ENCODE data around the gene PIK3CB.
"Not testable (repeated sequence)": the region's sequence is repeated elsewhere in the genome, so short reads cannot be mapped to it uniquely, and the experiment has no call there.

PIK3CB gene

DNA sequence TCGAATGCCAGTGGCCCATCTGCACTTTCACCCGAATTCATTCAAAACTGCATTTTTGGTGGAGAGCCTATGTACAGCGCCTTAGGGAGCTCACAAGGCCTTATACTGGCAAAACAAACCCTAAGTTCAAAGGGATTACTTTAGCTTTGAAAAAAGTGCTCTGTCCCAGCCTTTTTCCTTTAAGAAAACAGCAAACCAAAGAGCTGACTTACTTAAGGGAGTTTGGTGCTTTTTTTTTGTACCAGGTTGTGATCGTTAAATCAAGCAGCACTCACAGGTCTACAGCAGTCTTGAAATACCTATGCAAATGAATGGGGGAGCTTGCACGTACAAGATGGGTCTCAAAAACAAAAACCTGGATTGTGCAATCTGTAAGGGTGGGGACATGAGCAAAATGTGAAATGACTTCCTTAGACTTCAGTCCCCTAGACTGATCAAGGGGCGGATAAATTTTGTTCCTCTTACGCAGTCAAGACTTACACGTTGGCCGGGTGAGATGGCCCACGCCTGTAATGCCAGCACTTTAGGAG lies 11.6 kb upstream of the PIK3CB start:
- DNase-seq: no peak

DNA sequence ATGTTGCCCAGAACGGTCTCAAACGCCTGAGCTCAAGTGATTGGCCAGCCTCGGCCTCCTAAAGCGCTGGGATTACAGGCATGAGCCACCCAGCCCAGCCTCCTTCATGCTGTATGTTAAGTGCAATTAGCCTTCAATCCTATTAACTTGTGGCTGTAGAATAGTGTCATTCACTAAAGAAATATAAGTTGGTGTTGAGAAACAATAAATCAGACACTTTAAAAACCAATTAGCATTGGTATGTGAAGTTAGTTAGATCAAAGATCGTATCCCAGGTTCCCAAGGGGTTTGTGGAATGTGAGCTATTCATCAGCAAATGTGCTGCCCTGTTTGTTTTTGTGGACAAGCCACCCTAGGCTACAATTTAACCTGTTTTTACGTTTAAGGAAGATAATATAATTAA lies 11.0 kb upstream of the PIK3CB start:
- DNase-seq: no peak

DNA sequence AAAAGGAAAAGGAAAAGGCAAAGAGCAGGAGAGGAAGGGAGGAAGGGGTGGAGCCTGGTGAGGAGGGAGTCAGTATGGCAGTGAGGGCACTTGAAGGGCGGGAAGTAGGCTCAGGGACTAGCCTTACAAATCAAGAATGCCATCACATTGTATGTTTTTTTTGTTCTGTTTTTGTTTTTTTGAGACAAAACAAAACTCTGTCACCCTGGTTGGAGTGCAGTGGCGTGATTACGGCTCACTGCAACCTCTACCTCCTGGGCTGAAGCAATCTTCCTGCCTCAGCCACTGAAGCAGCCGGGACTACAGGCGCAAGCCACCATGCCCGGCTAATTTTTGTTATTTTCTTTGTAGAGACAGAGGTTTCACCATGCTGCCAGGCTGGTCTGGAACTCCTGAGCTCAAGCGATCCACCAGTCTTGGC lies 10.5 kb upstream of the PIK3CB start:
- no peak for DNase-seq

DNA sequence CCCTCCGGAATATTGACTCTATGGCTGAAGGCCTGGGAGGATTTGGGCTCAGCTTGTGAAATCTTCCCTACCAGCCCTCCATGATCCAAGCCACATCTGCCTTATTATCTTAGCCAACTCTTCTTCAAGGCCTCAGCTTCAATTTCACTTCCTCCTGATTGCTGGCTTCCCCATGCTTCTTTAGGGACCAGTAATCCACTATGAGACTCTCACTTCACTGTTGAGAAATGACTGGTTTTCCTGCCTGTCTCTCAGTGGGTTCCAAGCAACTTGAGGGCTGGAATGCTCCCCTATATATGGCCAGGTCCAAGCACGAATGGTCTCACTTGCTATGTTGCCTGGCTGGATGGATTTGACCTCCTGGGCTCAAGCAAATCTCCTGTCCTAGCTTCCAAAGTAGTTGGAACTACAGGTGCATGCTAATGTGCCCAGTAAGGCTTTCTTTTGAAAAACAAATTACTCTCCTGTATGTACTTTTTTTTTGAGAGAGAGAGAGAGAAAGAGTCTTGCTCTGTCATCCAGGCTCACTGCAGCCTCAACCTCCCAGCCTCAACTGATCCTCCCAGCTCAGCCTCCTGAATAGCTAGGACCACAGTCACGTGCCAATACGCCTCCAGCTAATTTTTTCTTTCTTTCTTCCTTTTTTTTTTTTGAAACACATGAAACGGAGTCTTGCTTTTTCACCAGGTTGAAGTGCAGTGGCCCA lies 7.9 kb upstream of the PIK3CB start:
- DNase-seq: no peak

DNA sequence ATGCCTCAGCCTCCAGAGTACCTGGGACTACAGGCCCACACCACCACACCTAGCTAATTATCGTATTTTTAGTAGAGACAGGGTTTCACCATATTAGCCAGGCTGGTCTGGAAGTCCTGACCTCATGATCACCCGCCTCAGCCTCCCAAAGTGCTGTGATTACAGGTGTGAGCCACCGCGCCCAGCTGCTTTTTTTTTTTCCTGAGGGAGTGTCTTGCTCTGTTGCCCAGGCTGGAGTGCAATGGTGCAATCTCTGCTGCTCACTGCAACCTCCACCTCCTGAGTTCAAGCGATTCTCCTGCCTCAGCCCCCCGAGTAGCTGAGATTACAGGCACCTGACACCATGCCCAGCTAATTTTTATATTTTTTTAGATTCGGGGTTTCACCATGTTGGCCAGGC lies 3.7 kb upstream of the PIK3CB start:
- not testable (repeated sequence) for DNase-seq

DNA sequence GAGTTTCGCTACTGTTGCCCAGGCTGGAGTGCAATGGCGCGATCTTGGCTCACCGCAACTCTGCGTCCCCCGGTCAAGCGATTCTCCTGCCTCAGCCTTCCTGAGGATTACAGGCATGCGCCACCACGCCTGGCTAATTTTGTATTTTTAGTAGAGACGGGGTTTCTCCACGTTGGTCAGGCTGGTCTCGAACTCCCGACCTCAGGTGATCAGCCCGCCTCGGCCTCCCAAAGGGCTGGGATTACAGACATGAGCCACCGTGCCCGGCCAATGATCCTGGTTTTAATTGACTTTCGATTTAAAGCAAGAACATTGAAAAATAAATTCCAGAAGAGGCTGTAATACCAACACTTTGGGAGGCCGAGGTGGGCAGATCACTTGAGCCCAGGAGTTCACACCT lies 1.1 kb upstream of the PIK3CB start:
- DNase-seq: not testable (repeated sequence)

DNA sequence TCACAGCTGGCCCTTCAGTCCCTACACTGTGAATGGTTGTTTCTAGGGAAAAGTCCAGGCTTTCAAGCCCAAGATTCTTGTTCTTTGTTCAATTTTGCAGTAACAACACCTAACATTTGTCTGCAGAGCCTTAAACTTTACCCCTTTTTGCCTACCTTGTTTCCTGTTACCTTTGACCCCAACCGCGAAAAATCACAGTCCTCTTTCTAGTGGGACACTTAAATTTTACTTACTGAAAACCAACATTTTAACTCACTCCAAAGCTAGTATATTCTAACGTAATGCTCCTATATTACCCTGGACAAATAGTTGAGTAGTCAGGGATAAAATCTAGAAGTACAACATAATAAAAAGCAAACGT lies 649 bp upstream of the PIK3CB start:
- DNase-seq: no peak

DNA sequence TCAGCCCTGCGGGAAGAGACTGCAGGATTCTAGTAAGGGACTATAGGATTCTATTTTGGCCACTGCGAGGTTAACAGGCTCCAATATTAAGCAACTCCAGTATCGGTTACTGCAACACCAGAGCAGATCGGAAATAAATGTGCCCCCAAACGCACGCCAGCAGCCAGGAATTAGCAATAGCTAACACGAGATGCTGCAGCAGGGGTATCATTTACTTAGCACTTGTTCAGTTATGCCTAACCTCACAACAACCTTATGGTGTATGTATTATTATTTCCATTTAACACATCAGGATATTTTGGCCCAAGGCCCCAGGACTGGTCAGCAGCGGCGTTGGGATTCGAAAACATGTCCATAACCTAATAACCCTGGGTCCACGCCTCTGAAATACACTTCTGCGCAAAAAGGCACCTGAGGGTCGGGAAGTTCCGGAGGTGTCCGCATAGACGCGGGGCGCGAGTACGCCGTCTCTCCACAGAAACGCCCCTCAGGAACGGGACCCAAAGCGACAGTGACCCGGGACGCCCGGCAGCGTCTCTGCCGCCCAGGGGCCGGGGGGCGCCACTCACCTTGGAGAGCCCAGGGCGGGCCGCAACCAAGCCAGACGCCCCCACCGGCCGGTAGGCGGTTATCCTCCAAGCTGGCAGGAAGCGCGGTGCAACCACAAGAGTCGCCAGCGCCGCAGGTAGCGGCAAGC lies 681 bp downstream of the PIK3CB start:
- DNase-seq: peak; percentile 60

DNA sequence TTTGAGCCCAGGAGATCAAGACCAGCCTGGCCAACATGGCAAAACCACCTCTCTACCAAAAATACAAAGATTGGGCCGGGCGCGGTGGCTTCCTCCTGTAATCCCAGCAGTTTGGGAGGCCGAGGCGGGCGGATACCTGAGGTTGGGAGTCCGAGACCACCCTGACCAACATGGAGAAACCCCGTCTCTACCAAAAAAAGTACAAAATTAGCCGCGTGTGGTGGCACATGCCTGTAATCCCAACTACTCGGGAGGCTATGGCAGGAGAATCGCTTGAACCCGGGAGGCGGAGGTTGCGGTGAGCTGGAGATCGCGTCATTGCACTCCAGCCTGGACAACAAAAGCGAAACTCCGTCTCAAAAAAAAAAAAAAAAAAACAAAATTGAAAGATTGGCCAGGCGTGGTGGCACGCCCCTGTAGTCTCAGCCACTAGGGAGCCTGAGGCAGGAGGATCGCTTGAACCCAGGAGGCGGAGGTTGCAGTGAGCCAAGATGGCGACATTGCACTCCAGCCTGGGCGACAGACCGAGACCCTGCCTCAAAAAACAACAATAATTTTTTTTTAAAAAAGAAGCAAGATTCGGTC lies 2.2 kb downstream of the PIK3CB start:
- DNase-seq: not testable (repeated sequence)

DNA sequence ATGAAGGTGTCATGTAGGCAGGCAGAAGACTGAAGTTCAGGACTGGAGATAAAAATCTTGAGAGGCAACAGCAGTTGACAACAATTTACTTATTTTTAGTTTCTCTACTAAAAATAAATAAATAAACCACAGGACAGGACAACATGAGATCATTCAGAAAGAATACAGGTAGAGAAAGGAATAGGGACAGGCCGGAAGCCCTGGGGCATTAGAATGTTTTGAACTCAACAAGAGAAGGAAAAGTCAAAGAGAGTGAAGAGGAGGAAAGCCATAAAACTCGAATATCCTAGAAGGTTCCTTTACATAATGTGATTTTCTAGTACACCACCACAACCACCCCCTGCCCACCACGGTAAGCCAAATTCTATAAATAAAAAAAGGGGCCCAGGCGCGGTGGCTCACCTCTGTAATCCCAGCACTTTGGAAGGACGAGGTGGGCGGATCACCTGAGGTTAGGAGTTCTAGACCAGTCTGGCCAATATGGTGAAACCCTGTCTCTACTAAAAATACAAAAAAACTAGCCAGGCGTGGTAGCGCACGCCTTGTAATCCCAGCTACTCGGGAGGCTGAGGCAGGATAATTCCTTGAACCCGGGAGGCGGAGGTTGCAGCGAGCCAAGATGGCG lies 4.7 kb downstream of the PIK3CB start:
- DNase-seq: no peak

DNA sequence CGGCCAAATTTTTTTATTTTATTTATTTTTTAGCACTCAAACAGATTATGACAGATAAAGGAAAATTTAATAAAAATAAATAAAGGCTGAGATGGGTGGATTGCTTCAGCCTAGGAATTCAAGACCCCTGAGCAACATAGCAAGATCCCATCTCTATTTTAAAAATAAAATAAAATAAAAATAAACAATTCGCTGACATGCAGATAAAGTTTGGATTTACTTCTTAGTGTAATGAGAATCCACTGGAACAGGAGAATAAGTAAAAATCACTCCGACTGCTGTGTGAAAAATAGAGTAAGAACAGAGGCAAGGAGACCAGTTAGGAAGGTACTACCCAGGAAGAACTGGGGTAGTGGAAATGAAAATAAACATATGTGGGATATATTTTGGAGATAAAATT lies 5.6 kb downstream of the PIK3CB start:
- no peak for DNase-seq

DNA sequence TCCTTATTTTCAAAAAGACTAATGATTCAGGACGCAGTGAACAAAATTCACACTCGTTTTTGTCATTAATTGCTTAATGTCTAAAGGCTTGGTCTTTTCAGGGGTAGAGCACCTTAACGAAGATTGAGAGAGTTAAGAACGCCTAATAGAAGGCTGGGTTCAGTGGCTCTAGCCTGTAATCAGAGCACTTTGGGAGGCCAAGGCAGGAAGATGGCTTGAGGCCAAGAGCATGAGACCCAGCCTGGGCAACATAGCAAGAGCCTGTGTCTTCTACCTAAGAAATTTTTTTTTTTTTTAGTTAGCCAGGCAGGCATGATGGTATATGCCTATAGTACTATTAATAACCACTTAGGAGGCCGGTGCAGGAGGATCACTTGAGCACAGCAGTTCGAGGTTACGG lies 7.5 kb downstream of the PIK3CB start:
- no peak for DNase-seq

DNA sequence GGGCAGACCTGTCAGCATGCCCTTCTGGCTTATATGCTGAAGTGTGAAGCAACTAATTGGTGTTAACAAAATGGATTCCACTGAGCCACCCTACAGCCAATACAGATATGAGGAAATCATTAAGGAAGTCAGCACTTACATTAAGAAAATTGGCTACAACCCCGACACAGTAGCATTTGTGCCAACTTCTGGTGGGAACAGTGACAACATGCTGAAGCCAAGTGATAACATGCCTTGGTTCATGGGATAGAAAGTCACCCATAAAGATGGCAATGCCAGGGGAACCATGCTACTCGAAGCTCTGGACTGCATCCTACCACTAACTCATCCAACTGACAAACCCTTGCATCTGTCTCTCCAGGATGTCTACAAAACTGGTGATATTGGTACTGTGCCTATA lies 9.4 kb downstream of the PIK3CB start:
- no peak for DNase-seq

DNA sequence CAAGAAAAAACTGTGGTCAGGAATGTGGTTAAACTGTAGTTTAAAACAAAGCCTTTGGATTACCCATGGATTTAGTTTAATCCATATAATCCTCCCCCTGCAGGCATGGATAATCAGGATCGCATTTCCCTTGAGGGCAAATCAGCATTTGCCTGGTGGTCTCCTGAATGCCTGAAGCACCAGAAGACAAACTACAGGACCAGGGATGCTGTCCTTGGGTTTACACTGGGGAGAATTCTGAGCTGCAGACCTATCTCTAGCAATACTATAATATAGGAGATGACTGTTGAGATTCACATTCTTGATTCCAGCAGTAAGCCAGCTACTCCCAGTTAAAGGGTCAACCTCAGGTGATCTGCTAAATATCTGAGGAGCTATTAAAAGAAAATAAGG lies 10.6 kb downstream of the PIK3CB start:
- no peak for DNase-seq

DNA sequence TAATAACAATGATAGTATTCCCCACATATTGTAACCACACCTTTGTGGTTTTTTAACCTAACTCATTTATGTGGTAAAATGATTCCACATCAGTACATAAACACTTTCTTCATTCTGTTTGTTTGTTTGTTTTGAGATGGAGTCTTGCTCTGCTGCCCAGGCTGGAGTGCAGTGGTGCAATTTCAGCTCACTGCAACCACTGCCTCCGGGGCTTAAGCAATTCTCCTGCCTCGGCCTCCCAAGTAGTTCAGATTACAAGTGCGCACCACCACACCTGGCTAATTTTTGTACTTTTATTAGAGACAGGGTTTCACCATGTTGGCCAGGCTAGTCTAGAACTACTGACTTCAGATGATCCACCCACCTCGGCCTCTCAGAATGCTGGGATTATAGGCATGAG lies 14.3 kb downstream of the PIK3CB start:
- not testable (repeated sequence) for DNase-seq

DNA sequence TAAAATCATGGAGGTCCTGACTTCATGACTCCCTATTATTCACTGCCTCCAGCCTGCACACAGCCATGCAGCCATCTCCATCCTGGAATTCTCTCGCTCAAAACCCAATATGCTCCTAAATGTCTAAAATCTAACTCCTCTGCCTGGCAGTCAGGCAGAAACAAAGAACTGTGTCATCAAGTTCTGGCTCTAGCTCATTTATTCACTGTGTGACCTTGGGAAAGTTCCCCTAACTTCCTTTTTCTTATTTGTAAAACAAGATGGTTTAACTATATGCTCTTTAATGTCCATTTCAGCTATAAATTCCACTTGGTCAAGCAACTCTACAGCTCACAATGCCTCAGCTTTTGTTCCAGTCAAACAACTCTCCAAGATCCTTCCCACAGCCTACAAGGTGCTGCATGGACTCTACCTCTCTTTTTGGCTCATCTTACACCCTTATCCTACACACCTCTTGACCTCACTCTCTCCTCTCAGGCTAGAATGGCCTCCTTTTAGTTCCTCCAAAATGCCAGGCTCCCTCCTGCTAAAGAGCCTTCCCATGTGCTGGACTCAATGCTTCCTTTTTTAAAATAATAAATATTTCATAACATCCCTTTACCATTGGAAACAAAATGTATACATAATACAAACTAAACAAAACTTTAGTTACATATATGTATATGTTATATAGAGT lies 16.4 kb downstream of the PIK3CB start:
- no peak for DNase-seq

DNA sequence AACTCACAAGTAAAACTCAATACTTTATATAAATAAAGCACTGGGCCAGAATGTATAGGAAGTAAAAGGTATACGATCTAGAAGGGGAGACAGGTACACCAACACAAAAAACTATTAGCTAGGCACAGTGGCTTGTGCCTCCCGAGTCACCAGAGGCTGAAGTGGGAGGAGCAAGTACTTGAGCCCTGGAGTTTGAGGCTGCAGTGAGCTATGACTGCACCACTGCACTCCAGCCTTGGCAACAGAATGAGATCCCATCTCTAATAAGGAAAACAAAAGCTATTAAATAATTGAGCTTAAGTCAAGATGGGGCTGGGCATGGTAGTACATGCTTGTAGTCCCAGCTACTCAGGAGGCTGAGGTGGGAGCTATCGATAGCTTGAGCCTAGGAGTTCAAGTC lies 17.0 kb downstream of the PIK3CB start:
- DNase-seq: no peak

DNA sequence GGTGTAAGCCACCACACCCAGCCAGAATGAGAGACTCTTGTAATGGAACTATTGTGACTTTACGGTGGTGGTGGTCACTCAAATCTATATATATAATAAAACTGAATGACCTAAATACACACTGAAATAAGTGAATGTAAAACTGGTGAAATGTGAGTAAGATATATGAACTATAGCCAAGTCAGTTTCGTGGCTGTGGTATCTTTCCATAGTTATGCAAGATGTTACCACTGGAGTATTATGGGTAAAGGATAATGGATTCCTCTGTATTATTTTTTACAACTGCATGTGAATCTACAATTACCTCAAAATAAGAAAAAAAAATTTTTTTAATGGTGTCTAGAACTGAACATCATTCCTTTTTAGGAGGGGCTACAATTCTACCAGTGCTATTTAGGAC lies 21.9 kb downstream of the PIK3CB start:
- no peak for DNase-seq

DNA sequence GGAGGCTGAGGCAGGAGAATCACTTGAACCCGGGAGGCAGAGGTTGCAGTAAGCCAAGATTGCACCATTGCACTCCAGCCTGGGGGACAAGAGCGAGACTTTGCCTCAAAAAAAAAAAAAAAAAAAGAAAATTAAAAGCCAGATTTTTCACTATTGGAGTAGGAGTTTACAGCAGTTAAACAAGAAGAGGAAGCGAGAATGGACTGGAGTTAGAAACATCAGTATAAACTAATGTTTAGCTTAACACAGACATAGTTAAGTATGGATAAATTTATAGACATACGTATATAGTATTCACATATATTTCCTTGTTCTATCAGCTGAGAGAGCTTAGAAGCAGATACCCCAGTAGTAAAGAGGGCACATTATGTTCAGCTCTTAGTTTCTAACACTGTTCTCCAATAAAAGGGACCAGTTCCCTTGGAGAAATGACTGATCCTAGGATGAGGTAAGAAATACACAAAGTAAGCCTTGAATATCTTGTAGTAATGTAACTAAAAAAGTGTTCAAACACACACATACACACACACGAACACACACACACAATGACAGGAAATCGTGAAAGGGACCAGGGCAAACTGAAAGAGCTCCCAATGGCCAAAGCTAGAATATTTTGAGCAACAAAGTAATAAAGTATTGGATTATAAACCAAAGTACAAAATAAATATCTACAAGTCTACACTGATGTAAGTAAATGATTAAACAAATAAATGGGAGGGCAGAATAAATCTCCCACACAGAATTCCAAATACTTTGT lies 25.1 kb downstream of the PIK3CB start:
- no peak for DNase-seq

DNA sequence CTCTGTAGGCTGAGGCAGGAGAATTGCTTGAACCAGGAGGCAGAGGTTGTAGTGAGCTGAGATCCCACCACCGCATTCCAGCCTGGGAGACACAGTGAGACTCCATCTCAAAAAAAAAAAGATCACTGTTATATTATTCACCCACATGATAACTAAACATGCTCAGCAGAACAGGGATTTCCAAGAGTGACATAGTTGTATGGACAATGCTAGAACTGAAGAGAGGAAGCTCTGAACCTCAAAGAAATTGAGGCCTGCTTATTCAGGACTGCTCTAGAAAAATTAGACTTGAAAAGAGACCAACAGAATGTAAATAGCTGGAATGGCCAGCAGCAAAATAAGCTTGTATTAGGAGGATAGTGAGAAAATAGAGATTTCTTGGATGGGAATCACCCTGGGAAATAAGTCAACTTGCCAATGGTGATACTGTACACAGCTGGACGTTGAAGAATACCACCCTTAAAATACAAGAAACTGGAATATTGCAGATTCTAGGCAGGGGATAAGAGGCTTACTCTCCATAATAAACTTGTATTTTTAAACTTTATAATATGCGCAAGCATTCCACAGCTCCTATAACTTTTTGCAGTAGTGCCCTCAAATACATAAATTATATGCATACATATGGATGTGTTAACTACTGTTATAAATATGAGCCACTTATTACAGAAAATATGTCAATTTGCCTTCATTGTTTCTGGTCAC lies 28.2 kb downstream of the PIK3CB start:
- DNase-seq: no peak

DNA sequence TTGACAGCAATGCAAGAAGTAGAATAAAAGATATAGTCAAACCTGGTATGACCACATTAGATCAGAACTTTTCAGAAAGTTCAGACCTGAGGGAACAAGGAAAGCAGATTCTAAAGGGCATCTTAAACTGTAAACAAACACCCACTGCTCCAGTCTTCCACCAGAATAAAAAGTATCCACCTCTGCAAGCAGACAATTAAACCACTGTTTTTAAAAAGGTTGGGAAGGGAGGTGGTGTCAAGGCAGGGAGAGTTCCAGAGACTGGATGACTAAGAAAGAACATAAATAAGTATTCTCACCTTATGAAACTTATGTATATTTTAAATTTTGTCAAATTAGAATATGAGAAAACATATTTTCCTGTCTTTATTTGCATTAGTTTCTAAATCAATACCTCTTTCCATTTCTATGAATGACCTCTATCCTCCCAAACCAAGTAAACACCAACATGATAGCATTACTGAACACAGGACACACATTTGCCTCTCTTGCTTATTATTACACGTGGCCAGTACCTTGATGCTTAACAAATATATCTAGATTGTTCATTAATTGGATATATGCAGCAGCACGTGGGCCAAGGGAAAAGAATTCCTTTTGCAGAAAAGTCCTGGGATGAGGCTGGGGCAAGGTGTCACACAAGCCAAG lies 31.6 kb downstream of the PIK3CB start:
- no peak for DNase-seq
